ENCODE results near the gene TEAD1. TPM values are rescaled to one million over a fixed set of nuclear protein-coding genes. Genes with fewer than 3 reads are reported as not detected.

The TEAD1 gene
- total RNA-seq, 2 experiments from 2014 or later, result 5.6 to 10.8 TPM

DNA sequence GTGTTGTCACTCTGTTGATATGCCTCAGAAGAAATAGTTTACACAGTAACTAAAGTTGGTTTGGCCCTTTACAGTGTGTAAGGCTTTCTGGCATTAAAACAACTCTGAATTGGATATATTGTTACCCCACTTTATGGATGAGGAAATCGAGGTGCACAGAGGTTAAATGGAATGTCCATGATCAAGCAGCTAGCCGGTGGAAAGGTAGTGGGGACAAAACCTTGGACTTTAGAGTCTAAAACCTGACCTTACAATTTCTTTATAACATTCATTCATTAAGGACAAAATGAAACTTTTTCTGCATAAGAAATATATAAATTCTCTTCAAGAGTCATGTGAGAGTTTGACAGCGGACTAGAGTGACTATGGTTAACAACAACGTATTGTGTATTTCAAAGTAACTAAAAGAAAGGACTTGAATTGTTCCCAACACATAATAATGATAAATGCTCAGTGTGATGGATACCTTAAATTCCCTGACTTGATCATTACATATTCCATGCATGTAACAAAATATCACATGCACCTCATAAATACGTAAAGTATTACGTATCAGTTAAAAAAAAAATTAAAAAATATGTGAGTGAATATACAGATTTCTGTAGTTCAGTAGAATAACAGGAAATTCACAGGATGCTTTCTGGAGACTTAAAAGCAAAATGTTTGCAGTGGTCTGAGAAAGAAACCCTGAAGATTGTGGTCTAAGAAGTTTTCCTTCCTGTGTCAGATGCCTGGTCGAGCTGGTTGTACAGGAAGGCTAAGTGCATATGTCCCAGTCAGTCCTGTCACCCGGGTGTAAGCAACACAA, 51.0 kb downstream of the TEAD1 start:
- no peaks in the 10 kb centered on the region for H3K4me1 ChIP-seq (ENCODE audit: insufficient read depth, low read length, poor library complexity, severe bottlenecking)
- H3K79me2 ChIP-seq (ENCODE audit: insufficient read depth, low read depth, low read length), result no peaks in the 10 kb centered on the region
- ChIA-PET CTCF (ENCODE audit: unreplicated experiment) (no interaction called here), POLR2A (no interaction called here)
- H3K27ac ChIP-seq (ENCODE audit: low read depth, low read length, poor library complexity, severe bottlenecking), result no peak overlapping the region
- no peak overlapping the region for H3K4me3 ChIP-seq (ENCODE audit: low read depth, low read length, poor library complexity, severe bottlenecking)
- no peak overlapping the region for H3K4me2 ChIP-seq (ENCODE audit: low read length)
- no peak for DNase-seq (ENCODE audit: low spot score)
- no peaks in the 10 kb centered on the region for H3K9me2 ChIP-seq (ENCODE audit: insufficient read depth, low read length)
- TF ChIP-seq, protein P1, sequence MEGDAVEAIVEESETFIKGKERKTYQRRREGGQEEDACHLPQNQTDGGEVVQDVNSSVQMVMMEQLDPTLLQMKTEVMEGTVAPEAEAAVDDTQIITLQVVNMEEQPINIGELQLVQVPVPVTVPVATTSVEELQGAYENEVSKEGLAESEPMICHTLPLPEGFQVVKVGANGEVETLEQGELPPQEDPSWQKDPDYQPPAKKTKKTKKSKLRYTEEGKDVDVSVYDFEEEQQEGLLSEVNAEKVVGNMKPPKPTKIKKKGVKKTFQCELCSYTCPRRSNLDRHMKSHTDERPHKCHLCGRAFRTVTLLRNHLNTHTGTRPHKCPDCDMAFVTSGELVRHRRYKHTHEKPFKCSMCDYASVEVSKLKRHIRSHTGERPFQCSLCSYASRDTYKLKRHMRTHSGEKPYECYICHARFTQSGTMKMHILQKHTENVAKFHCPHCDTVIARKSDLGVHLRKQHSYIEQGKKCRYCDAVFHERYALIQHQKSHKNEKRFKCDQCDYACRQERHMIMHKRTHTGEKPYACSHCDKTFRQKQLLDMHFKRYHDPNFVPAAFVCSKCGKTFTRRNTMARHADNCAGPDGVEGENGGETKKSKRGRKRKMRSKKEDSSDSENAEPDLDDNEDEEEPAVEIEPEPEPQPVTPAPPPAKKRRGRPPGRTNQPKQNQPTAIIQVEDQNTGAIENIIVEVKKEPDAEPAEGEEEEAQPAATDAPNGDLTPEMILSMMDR (conservative IDR thresholded peaks at IDR 0.05; ENCODE audit: low read length), result no peak
- no peak for TF ChIP-seq EZH2phosphoT487 (IDR thresholded peaks at IDR 0.05; ENCODE audit: borderline replicate concordance, low read depth, low read length)
- H4K20me1 ChIP-seq (ENCODE audit: insufficient read depth, low read length), result no peaks in the 10 kb centered on the region
- no peaks in the 10 kb centered on the region for H3K36me3 ChIP-seq (ENCODE audit: insufficient read depth, low read length)
- intact Hi-C loops (cut with micrococcal nuclease; ENCODE audit: unreplicated experiment), result no loop called here
- no TSS peak for BruUV-seq (replicated peaks)
- H2AFZ ChIP-seq (ENCODE audit: low read length), result no peak overlapping the region
- no peaks in the 10 kb centered on the region for H3K9me3 ChIP-seq (ENCODE audit: low read length)

DNA sequence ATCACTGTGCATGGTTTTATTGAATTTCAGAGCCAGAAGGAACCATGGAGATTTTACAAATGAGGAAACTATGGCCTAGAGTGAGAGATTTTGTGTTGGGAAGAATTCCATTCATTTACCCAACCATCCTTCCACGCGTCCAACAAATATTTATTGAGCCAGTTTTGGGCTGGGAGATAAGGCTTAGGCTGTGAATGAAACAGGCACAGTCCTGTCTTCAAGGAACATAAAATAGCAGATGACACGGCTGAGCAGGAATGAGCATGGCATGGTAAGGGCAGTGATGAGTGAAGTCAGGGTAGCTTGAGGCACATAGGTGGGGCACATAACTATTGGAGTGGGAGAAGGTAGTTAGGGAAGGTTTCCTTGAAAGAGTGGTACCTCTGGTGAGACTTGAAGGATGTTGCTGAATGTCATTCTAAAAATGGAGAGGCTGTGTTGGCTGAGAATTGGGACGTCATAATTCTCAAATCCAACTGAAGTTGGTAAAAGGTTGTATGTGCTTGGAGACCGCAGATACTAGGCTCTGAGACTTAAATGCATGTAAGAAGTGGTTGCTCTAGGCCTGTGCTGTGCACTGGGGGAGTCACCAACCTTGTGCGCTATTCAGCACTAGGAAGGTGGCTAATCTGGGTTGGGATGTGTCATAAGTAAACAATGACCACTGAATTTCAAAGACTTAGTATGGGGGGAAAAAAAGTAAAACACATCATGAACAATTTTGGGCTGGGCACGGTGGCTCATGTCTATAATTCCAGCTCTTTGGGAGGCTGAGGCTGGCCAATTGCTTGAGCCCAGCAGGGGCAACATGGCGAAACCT, 51.9 kb downstream of the TEAD1 start:
- Histone ChIP-seq H3K4me3 (ENCODE audit: low read depth, low read length, poor library complexity, severe bottlenecking) (no peak overlapping the region), H3K36me3 (ENCODE audit: insufficient read depth, low read length) (no peaks in the 10 kb centered on the region), H3K4me1 (ENCODE audit: insufficient read depth, low read length, poor library complexity, severe bottlenecking) (no peaks in the 10 kb centered on the region), H2AFZ (ENCODE audit: low read length) (no peak overlapping the region), H3K27ac (ENCODE audit: low read depth, low read length, poor library complexity, severe bottlenecking) (no peak overlapping the region), H3K4me2 (ENCODE audit: low read length) (no peak overlapping the region), H3K9me3 (ENCODE audit: low read length) (no peaks in the 10 kb centered on the region), H3K9me2 (ENCODE audit: insufficient read depth, low read length) (no peaks in the 10 kb centered on the region), H3K79me2 (ENCODE audit: insufficient read depth, low read depth, low read length) (no peaks in the 10 kb centered on the region), H4K20me1 (ENCODE audit: insufficient read depth, low read length) (no peaks in the 10 kb centered on the region)
- CTCF ChIA-PET (ENCODE audit: unreplicated experiment), result no interaction called here
- no TSS peak for BruUV-seq (replicated peaks)
- TF ChIP-seq, protein P1 (conservative IDR thresholded peaks at IDR 0.05; ENCODE audit: low read length), result no peak
- no peak for TF ChIP-seq EZH2phosphoT487 (IDR thresholded peaks at IDR 0.05; ENCODE audit: borderline replicate concordance, low read depth, low read length)
- POLR2A ChIA-PET, result no interaction called here
- intact Hi-C loops (cut with micrococcal nuclease; ENCODE audit: unreplicated experiment), result no loop called here
- no peak for DNase-seq (ENCODE audit: low spot score)
